Keratinocyte (primary cell): ENCODE measurements around the gene KCNJ6. TPM values are rescaled to one million over a fixed set of nuclear protein-coding genes. Genes with fewer than 3 reads are reported as not detected.

Experiments
- DNase-seq: peaks from one replicate; pipeline ENCODE4 v3.0.0-alpha.2; 2011; ENCODE audit warnings: low read depth, missing footprints, low spot score
- FAIRE-seq: peaks from 2 replicates; lab custom pipeline; 2011; peaks lifted over from hg19 to GRCh38; lab: Jason Lieb, UNC
- H2AFZ ChIP-seq: 2 replicates; pipeline ENCODE4 v1.6.0; 2012; ENCODE audit warnings: low read length, control low read depth, inconsistent platforms; ENCODE audit not compliant: control insufficient read depth
- H3K27ac ChIP-seq: 2 replicates; pipeline ENCODE4 v1.5.1; 2011; ENCODE audit warnings: low read length; ENCODE audit not compliant: control insufficient read depth, insufficient read depth
- H3K27me3 ChIP-seq: 3 replicates; pipeline ENCODE4 v1.6.0; 2011; ENCODE audit warnings: low read length; ENCODE audit not compliant: control insufficient read depth, insufficient read depth; ENCODE audit errors: extremely low read depth
- H3K36me3 ChIP-seq, 2 experiments: 2 replicates in 1 of 2; 3 replicates in 1 of 2; pipeline ENCODE4 v1.5.1; 2011; ENCODE audit warnings: low read length in 2 of 2, mild to moderate bottlenecking in 1 of 2; ENCODE audit not compliant: control insufficient read depth in 2 of 2, insufficient read depth in 2 of 2; ENCODE audit errors: extremely low read depth in 1 of 2
- H3K4me1 ChIP-seq: 3 replicates; pipeline ENCODE4 v1.5.1; 2011; ENCODE audit warnings: low read length; ENCODE audit not compliant: control insufficient read depth, insufficient read depth; ENCODE audit errors: extremely low read depth
- H3K4me2 ChIP-seq: 3 replicates; pipeline ENCODE4 v1.6.0; 2011; ENCODE audit warnings: low read depth, low read length; ENCODE audit not compliant: control insufficient read depth, insufficient read depth; ENCODE audit errors: extremely low read depth
- H3K4me3 ChIP-seq, 3 experiments: fragments of 200-600 bp in 1 of 3; sonication (generic) in 1 of 3; 2 replicates in 2 of 3; 3 replicates in 1 of 3; pipeline ENCODE4 v1.5.1; 2011 to 2016; ENCODE audit warnings: low read length in 3 of 3, mild to moderate bottlenecking in 3 of 3, control low read depth in 2 of 3, inconsistent platforms in 1 of 3, low read depth in 1 of 3, mixed read lengths in 1 of 3, mixed run types in 1 of 3, moderate library complexity in 1 of 3; ENCODE audit not compliant: control insufficient read depth in 2 of 3, insufficient read depth in 2 of 3; ENCODE audit errors: extremely low read depth in 1 of 3
- H3K79me2 ChIP-seq: 2 replicates; pipeline ENCODE4 v1.6.0; 2012; ENCODE audit warnings: low read length; ENCODE audit not compliant: control insufficient read depth, insufficient read depth
- H3K9ac ChIP-seq: 3 replicates; pipeline ENCODE4 v1.6.0; 2011; ENCODE audit warnings: low read length; ENCODE audit not compliant: control insufficient read depth, insufficient read depth; ENCODE audit errors: extremely low read depth
- H3K9me1 ChIP-seq: 3 replicates; pipeline ENCODE4 v1.6.0; 2011; ENCODE audit warnings: low read length; ENCODE audit not compliant: control insufficient read depth, insufficient read depth; ENCODE audit errors: extremely low read depth
- H3K9me3 ChIP-seq: 2 replicates; pipeline ENCODE4 v1.5.1; 2012; ENCODE audit warnings: low read depth, low read length; ENCODE audit not compliant: control insufficient read depth
- H4K20me1 ChIP-seq: 3 replicates; pipeline ENCODE4 v1.6.0; 2011; ENCODE audit warnings: low read length; ENCODE audit not compliant: control insufficient read depth, insufficient read depth; ENCODE audit errors: extremely low read depth
- EZH2 ChIP-seq: IDR thresholded peaks from one replicate; pipeline ENCODE4 v1.6.1; 2012; ENCODE audit warnings: inconsistent platforms, mild to moderate bottlenecking, low read length, moderate library complexity
- dilution Hi-C: fragments of 300-500 bp; cut with MboI; formaldehyde crosslinking; loops from one replicate; pipeline ENCODE4 v1.7.0; 2020; ENCODE audit warnings: low sequenced_read_pairs; ENCODE audit not compliant: extremely low pct_ligation_motif_present
- polyA plus RNA-seq, 5 experiments: library from polyadenylated mRNA; depleted of rRNA in 3 of 5; stranded (reverse) in 3 of 5; stranded (forward) in 1 of 5; unstranded in 1 of 5; fragments of >200 nt; gene quantifications; 1 replicate in 1 of 5; 2 replicates in 3 of 5; 3 replicates in 1 of 5; pipeline versions ENCODE4 v1.2.1 to v1.2.3, GENCODE V29; 2011 to 2012; ENCODE audit warnings: missing spikeins in 2 of 5, low read depth in 1 of 5, low replicate concordance in 1 of 5
- TF ChIP-seq, protein P1 (sequence below), 3 experiments: IDR thresholded peaks in 1 of 3; conservative IDR thresholded peaks in 1 of 3; optimal IDR thresholded peaks in 1 of 3; 2 replicates in 2 of 3; 3 replicates in 1 of 3; pipeline versions ENCODE3 to v1.5.1; 2011; ENCODE audit warnings: low read length in 3 of 3, mild to moderate bottlenecking in 3 of 3, moderate library complexity in 2 of 3, control low read depth in 1 of 3, inconsistent platforms in 1 of 3; ENCODE audit not compliant: insufficient read depth in 2 of 3; ENCODE audit errors: extremely low read depth in 1 of 3

KCNJ6 gene
- polyA plus RNA-seq, 1 donor (not counting 4 experiments of a cell fraction or from before 2014, with no cell fraction given): not detected

DNA sequence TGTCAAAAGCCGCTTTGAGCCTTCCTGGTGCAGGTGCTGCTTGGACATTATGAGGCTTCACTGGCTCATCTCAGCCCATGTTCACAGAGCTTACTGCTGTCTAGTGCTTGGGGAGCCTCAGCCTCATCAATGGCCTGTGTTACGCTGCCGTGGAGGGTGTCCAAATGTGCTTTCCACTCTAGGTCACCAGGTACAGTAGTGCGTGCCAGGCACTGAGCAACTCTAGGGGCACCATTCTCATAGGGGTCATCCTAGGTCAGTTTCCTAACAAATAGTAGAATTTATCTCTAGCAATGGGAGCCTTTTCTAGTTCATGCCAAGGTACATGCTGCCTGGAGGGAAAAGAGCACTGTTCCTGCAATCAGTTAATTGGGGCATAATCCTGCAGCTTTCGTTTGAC is 355.9 kb downstream of the KCNJ6 start:
- DNase-seq: no peak
- no peak overlapping the region for H3K4me3 ChIP-seq
- no peak overlapping the region for H2AFZ ChIP-seq
- no peaks in the 10 kb centered on the region for H4K20me1 ChIP-seq
- no peak overlapping the region for H3K9ac ChIP-seq
- H3K27me3 ChIP-seq: no peaks in the 10 kb centered on the region
- no peaks in the 10 kb centered on the region for H3K9me1 ChIP-seq
- H3K4me2 ChIP-seq: no peak overlapping the region
- H3K27ac ChIP-seq: no peak overlapping the region
- dilution Hi-C loops: no loop called here
- H3K4me1 ChIP-seq: peaks cover 17% of the 10 kb centered on the region
- no peaks in the 10 kb centered on the region for H3K9me3 ChIP-seq
- FAIRE-seq: no peak
- no peaks in the 10 kb centered on the region for H3K36me3 ChIP-seq
- H3K79me2 ChIP-seq: no peaks in the 10 kb centered on the region
- no peak for TF ChIP-seq EZH2
- TF ChIP-seq, protein P1, sequence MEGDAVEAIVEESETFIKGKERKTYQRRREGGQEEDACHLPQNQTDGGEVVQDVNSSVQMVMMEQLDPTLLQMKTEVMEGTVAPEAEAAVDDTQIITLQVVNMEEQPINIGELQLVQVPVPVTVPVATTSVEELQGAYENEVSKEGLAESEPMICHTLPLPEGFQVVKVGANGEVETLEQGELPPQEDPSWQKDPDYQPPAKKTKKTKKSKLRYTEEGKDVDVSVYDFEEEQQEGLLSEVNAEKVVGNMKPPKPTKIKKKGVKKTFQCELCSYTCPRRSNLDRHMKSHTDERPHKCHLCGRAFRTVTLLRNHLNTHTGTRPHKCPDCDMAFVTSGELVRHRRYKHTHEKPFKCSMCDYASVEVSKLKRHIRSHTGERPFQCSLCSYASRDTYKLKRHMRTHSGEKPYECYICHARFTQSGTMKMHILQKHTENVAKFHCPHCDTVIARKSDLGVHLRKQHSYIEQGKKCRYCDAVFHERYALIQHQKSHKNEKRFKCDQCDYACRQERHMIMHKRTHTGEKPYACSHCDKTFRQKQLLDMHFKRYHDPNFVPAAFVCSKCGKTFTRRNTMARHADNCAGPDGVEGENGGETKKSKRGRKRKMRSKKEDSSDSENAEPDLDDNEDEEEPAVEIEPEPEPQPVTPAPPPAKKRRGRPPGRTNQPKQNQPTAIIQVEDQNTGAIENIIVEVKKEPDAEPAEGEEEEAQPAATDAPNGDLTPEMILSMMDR (optimal IDR thresholded peaks at IDR 0.05 in 1 of 3, IDR thresholded peaks at IDR 0.05 in 1 of 3, conservative IDR thresholded peaks at IDR 0.05 in 1 of 3; ENCODE audit: extremely low read depth in 1 of 3, insufficient read depth in 2 of 3, low read length in 3 of 3): no peak

DNA sequence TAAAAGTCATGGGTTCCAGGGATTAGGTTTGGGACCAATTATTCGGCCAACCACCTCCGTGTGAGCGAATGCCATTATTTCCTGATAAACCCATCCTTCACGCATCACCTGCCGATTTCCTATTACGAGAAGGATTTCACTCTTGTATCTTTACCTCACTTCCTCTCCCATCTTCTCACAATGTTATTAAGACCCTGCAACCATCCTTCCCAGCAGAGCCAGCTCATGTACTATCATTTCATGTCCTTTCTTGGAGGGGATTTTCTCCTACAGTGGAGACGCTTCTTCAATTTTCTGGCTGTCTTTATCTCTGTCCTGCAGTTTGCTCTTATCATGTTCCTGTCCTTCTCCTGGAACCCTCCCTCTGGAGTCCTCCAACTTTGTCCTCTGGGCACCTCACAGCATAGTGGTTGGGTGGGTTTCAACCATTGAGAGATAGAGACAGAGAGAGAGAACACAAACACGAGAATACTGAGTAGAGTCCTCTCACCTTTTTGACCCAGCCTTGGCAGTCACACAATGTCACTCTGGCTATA is 357.5 kb downstream of the KCNJ6 start:
- DNase-seq (no peak), FAIRE-seq (no peak)
- Histone ChIP-seq H3K9me3 (no peaks in the 10 kb centered on the region), H3K9ac (no peak overlapping the region), H2AFZ (no peak overlapping the region), H4K20me1 (no peaks in the 10 kb centered on the region), H3K4me1 (peaks cover 6% of the 10 kb centered on the region), H3K9me1 (no peaks in the 10 kb centered on the region), H3K36me3 (no peaks in the 10 kb centered on the region), H3K27me3 (no peaks in the 10 kb centered on the region), H3K4me2 (no peak overlapping the region), H3K4me3 (no peak overlapping the region), H3K79me2 (no peaks in the 10 kb centered on the region), H3K27ac (no peak overlapping the region)
- TF ChIP-seq EZH2: no peak
- TF ChIP-seq, protein P1 (optimal IDR thresholded peaks at IDR 0.05 in 1 of 3, IDR thresholded peaks at IDR 0.05 in 1 of 3, conservative IDR thresholded peaks at IDR 0.05 in 1 of 3; ENCODE audit: extremely low read depth in 1 of 3, insufficient read depth in 2 of 3, low read length in 3 of 3): no peak
- dilution Hi-C loops: no loop called here
